Stimulated activated CD4-positive, alpha-beta T cell treated with anti-CD3 and anti-CD28 coated beads, TNF-alpha, amount 100 ng/mL, for 4 hours (primary cell): ENCODE data around the gene MBNL2.
A peak's percentile ranks its signal among the peaks of the same experiment; 100 is the strongest.
"Not testable (repeated sequence)": the region's sequence is repeated elsewhere in the genome, so short reads cannot be mapped to it uniquely, and the experiment has no call there.

Experiments used
- DNase-seq, 3 experiments: peaks; one replicate each; pipeline ENCODE4 v3.0.0-alpha.2; 2020; ENCODE audit warnings: low read depth in 3 of 3

Gene MBNL2

GRCh38 chr13:97221989-97222700 is at the start of gene MBNL2:
MBNL2 (plus strand) TSS chr13:97222333; CDS start chr13:97276236, 53,903 bp downstream.
- DNase-seq = peak; percentile 47 to 70 (median 69)

GRCh38 chr13:97174638-97175037 is 47.5 kb upstream of the MBNL2 start:
- DNase-seq = no peak

GRCh38 chr13:97175041-97175440 is 47.1 kb upstream of the MBNL2 start:
- no peak for DNase-seq

GRCh38 chr13:97179501-97179900 is 42.6 kb upstream of the MBNL2 start:
- no peak for DNase-seq

GRCh38 chr13:97182111-97182890 is 39.8 kb upstream of the MBNL2 start:
- no peak for DNase-seq

- DNase-seq = no peak
These were observed 36.8 kb upstream of the MBNL2 start for GRCh38 chr13:97185291-97185690.

DNA sequence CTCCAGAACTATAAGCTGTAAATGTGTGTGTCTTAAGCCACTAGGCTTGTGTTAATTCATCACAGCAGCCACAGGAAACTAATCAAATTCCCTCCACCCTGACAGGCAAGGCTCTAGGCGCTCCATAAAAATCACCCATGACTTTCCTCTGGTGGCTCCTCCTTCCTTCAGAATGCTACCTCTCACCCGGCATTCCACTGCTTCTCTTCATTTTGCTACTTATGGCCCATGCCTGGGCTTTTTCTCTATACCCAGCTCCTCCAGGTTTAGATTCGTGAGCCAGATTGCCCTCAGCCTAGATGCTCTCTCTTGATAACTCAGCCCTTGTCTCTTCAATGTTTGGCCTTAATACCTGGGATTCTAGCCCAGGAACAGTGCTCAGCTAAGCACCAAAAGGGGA is 36.4 kb upstream of the MBNL2 start:
- DNase-seq = no peak

DNA sequence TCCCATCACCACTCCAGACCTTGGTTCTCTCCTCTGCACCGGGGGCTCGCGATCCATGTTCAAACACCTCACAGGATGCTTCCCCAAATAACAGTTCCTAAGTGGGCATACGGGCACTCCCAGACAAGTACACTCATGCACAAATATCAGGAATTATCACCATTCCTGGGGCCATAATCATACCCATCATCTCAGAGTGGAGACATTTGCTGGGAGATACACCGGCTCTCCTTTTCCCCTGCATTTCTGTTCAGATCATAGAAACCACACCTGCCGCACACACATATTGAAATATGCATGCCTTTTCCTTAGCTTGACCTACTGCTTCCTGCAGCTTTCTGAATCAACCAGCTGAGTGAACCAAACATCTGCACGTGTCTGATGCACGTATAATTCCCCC is 33.9 kb upstream of the MBNL2 start:
- DNase-seq = no peak

DNA sequence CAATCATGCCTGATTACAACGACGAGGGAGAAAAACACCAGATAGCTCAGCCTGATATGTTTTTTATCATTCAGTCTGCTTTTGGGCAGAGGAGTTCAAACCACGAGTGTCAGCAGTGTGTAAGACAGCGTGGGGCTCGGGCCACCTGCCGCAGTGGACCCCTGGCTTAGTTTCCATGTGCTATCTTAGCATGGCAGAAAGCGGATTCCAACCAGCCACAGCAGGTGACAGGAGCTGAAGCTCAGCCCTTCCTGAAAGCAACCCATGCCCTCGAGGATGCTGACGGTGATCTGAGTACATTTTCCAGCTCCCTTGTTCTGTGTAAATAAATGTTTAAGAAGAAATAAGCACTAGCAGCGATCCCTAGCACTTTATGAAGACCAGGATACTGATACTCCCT is 32.2 kb upstream of the MBNL2 start:
- no peak for DNase-seq

DNA sequence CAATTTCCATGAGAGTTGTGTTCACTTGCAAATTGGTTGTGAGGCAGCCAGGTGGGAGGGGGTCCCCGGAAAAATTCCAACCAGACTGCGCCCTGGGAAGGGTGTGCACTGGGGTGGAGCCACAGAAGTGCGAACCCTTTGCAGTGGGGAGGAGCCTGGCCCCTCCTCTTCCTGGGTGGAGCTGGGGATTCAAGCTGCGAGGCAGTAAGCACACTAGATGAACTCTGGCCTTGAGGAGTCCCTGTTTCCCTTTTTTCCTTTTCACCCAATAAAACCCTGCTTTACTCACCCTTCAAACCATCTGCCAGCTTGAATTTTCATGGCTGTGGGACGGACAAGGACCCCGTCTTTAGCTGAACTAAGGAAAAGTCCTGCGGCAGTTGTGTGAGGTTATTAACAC is 31.0 kb upstream of the MBNL2 start:
- no peak for DNase-seq

- DNase-seq = no peak
These were observed 30.5 kb upstream of the MBNL2 start for GRCh38 chr13:97191615-97192014.

DNA sequence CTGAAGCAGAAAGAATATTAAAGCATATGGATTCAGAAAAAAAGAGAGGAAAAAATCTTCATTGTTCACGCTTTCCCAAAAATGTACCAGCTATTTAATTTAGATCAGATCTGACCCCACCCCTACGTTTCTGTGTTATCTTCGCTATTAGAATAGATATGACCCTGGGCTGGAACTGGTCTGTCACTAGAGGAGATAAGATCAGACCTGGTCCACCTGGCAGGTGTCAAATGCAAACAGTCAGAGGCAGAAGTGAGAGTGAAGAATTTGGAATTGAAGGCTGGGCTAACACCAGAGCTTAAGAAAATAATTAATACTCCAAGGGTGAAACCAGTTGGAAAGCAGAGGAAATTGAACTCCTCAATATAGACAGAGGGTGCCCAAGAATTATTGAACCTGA is 30.0 kb upstream of the MBNL2 start:
- no peak for DNase-seq

DNA sequence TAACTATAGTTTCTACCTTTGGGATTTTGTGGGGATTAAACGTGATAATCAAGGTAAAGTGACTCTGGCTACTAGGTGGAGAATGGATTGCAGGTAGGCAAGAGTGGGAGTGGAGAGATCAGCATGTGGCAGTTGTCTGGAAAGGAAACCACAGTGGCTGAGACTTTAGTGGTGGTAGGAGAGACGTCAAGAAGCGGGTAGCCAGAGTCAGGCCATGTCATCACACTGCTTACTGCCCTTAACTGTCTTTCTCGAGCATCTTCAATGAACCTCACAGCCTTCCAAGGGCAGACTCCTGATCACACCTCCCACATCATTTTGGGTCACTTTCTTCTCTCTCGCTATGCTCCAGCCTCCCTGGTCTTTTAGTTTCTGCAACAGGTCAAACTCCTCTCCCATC is 28.6 kb upstream of the MBNL2 start:
- DNase-seq = no peak

DNA sequence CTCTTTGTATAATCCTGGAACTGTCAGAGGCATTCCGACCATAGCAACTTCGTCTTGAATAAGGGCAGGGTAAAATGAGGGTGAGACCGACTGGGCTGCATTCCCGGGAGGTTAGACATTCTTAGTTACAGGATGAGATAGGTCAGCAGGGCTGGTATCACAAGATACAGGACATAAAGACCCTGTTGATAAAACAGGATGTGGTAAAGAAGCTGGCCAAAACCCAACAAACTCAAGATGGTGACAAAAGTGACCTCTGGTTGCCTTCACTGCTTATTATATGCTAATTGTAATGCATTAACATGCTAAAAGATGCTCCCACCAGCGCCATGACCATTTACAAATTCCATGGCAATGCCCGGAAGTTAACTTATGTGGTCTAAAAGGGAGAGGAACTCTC is 27.7 kb upstream of the MBNL2 start:
- DNase-seq = no peak

DNA sequence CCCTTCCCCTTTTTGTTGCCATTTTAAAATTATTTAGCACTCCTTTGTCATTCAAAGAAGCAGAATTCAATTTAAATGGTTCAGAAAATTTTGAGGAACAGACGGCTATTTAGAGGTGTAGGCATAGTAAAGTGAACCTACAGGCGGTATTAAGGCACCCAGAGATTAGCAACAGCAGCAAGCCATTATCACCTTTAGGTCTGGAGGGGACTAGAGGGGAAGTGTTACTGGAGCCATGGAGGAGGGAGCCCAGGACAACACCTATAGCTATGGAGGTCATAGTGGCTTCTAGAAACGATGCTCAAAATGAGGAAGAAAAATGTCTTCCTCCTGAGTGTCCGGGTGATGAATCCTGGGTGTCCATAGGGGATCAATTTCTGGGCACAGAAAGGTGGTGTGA is 25.8 kb upstream of the MBNL2 start:
- no peak for DNase-seq

DNA sequence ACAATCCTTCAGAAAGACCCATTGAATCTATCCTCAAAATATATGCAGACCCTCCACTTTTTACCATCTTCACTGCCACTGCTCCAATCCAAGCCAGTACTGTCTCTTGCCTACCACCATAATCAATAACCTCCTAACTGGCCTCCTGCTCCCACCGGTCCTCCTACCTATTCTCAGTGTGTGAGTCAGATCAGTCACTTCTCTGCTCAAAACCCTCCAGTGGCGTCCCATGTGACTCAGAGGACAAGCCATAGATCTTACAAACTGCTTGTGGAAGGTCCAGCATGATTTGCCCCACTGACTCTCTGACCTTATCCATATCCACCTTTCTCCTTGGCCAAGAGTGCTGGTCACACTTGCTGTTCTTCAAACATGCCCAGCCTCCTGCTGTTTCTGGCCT is 23.4 kb upstream of the MBNL2 start:
- DNase-seq = no peak

- DNase-seq = no peak
These were observed 22.7 kb upstream of the MBNL2 start for GRCh38 chr13:97199451-97199850.

DNA sequence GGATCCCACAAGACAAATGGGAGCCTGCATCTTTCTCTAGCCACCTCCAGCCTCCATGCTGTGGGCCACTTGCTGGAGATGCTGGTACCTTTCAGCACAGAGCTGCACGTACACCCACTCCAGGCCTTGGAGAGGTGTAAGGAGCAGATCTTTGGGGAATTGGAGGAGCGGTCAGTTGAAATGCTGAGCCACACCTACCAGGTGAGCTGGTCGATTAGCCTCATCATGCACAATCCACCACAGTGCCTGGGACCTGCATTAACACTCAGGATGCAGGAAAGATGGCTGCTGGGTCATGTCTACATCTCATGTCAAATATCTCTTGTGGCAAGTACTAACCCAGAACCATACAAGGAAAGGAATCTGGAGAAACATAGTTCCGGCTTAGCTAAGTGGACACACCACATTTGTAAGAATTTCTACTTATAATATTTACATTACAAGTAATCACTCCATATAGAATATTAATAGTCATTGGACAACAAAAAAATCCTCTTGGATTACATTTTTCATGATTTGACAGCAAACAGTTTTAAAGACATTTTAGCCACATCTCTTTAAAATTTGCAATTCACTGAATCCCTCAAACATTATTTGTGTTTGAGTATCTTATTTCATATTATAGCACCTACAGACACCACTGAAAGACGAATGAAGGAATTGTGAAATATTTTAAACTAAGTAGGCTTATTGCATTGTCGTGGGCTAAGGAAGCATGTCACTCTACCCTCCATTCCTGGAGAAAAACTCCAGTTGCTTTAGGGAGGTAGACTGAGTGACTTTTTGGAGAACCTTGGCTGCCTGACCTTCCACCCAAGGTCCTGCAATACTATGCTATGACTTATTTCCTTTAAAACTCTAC is 21.8 kb upstream of the MBNL2 start:
- DNase-seq = no peak

DNA sequence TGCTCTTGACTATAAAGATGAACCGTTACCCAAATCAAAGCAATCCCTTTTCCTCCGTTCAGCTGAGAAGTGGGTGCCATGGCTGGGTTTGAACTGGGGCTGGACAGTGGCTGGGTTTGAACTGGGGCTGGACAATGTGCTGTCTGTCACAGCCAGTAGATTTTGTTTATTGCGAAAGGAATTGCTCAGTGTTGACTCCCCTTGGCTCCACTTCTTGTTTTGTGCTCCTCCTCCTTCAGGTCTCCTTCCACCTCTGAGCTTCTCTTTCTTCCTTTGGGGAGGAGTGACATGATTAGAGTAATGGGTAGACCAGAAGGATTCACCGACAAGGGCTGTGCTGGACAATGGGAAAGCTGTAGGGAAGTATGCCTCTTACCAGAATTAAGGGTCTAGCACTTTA is 19.4 kb upstream of the MBNL2 start:
- DNase-seq = no peak

GRCh38 chr13:97205465-97205864 is 16.7 kb upstream of the MBNL2 start:
- DNase-seq = no peak

DNA sequence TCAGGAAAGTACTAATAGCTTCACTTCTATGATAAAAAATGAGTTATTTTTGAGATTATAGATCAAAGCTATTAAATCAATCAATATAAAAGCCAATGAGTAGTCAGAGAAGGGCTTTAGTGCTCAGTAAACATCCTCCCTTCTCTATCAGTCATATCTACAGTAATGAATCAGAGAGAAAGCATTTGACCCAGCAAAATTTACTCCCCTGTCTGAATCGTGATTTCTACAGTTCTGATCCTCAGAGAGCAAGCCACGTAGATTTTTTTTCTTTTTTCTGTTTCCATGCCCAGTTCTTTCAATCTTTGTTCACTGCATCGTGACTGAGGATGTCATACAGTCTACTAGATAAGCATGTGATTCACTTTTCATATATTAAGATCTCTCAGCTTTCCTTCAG is 16.2 kb upstream of the MBNL2 start:
- no peak for DNase-seq

GRCh38 chr13:97207252-97207651 is 14.9 kb upstream of the MBNL2 start:
- not testable (repeated sequence) for DNase-seq
